Measurements from ENCODE around the gene USP13. TPM values are rescaled to one million over a fixed set of nuclear protein-coding genes. Genes with fewer than 3 reads are reported as not detected.

Gene USP13
- 27.8 TPM for total RNA-seq (2021; ENCODE audit: unreplicated experiment)
- polyA plus RNA-seq (2012; ENCODE audit: insufficient read length): 15.4 TPM
- percentile 82 among the genes with signal in this experiment for Bru-seq, nascent RNA
- BruChase-seq, experiment 1, labeled RNA remaining after a 2-hour chase: percentile 71 among the genes with signal in this experiment
- BruChase-seq, experiment 2, labeled RNA remaining after a 6-hour chase: percentile 74 among the genes with signal in this experiment
- long read RNA-seq, full-length matches to known transcripts: 49 of 87 reads
- long read RNA-seq, partial matches to known transcripts: 7 of 87 reads
- long read RNA-seq, other reads (novel, unspliced or antisense): 31 of 87 reads

GRCh38 chr3:179652447-179653095 lies at the start of gene USP13:
Gene USP13 (plus strand): TSS chr3:179653040. CDS start chr3:179653226, 186 bp downstream.
- H3K36me3 ChIP-seq (ENCODE audit: control insufficient read depth, insufficient read depth, low read length): no peaks in the 10 kb centered on the region; the same call in 1 of the 2 replicates
- BruUV-seq (replicated peaks): no TSS peak
- no peaks in the 10 kb centered on the region for H3K27me3 ChIP-seq (ENCODE audit: control insufficient read depth, insufficient read depth, low read length)
- ChIA-PET CTCF (no interaction called here), POLR2A (interaction anchor here (0.5 kb wide), 1 partner anchor 96 kb away, joined by 5 read pairs; no protein-coding TSS in a partner anchor)
- in situ Hi-C loops (cut with HindIII; ENCODE audit: low pct_unique_long_range_greater_than_20kb, low sequenced_read_pairs): no loop called here
- TF ChIP-seq POLR2AphosphoS5 (IDR thresholded peaks at IDR 0.05; ENCODE audit: low read depth, low read length): no peak; the same call in none of the 2 replicates
- TF ChIP-seq SIN3A (IDR thresholded peaks at IDR 0.05; ENCODE audit: borderline replicate concordance, insufficient read depth, low read depth, low read length): 0 out of 2 replicates have a peak, but pooled peaks have one; percentile 49
- TF ChIP-seq CTCF (IDR thresholded peaks at IDR 0.05): peak; percentile 36
- 0 out of 2 replicates have a peak, but pooled peaks have one; percentile 20 for TF ChIP-seq TCF7L2 (IDR thresholded peaks at IDR 0.05; ENCODE audit: low read depth, low read length)
- TF ChIP-seq REST (IDR thresholded peaks at IDR 0.05; ENCODE audit: insufficient read depth in 1 of 2, low read depth in 2 of 2, low read length in 1 of 2): no peak
- intact Hi-C loops (cut with micrococcal nuclease; ENCODE audit: unreplicated experiment): loop anchor here (1.0 kb wide), 1 partner anchor 29 kb away; no protein-coding TSS in a partner anchor
- DNase-seq (ENCODE audit: low read depth, low spot score): no peak
- ATAC-seq: peak; percentile 92
- peak within 1 kb of the TSS; percentile 89 for H3K27ac ChIP-seq (ENCODE audit: low read length)
- no peaks in the 10 kb centered on the region for H3K9me3 ChIP-seq (ENCODE audit: control insufficient read depth, insufficient read depth, low read depth, low read length)
- H3K4me1 ChIP-seq (ENCODE audit: control insufficient read depth, insufficient read depth, low read length): peaks cover 18% of the 10 kb centered on the region
- peak within 1 kb of the TSS; percentile 77 to 97 for H3K4me3 ChIP-seq (ENCODE audit: low read depth in 2 of 2, low read length in 2 of 2)

GRCh38 chr3:179603321-179603720 lies 49.5 kb upstream of the USP13 start:
- ChIA-PET CTCF (no interaction called here), POLR2A (interaction anchor here (0.6 to 0.7 kb wide), 2 partner anchors 33 to 648 kb away, joined by 3 to 4 read pairs; no protein-coding TSS in a partner anchor)
- H3K27me3 ChIP-seq (ENCODE audit: control insufficient read depth, insufficient read depth, low read length): no peaks in the 10 kb centered on the region
- no TSS peak for BruUV-seq (replicated peaks)
- H3K27ac ChIP-seq (ENCODE audit: low read length): peak overlapping the region; percentile 97; the same call in 1 of the 2 replicates
- H3K9me3 ChIP-seq (ENCODE audit: control insufficient read depth, insufficient read depth, low read depth, low read length): no peaks in the 10 kb centered on the region
- intact Hi-C loops (cut with micrococcal nuclease; ENCODE audit: unreplicated experiment): no loop called here
- TF ChIP-seq REST (IDR thresholded peaks at IDR 0.05; ENCODE audit: insufficient read depth in 1 of 2, low read depth in 2 of 2, low read length in 1 of 2) (no peak), CTCF (IDR thresholded peaks at IDR 0.05) (no peak), SIN3A (IDR thresholded peaks at IDR 0.05; ENCODE audit: borderline replicate concordance, insufficient read depth, low read depth, low read length) (no peak), TCF7L2 (IDR thresholded peaks at IDR 0.05; ENCODE audit: low read depth, low read length) (no peak), POLR2AphosphoS5 (IDR thresholded peaks at IDR 0.05; ENCODE audit: low read depth, low read length) (no peak)
- H3K4me3 ChIP-seq (ENCODE audit: low read depth in 2 of 2, low read length in 2 of 2): peak overlapping the region; percentile 90 to 92
- DNase-seq (ENCODE audit: low read depth, low spot score) (no peak), ATAC-seq (no peak)
- peaks cover 11% of the 10 kb centered on the region for H3K4me1 ChIP-seq (ENCODE audit: control insufficient read depth, insufficient read depth, low read length)
- in situ Hi-C loops (cut with HindIII; ENCODE audit: low pct_unique_long_range_greater_than_20kb, low sequenced_read_pairs): no loop called here
- peaks cover 17% of the 10 kb centered on the region for H3K36me3 ChIP-seq (ENCODE audit: control insufficient read depth, insufficient read depth, low read length)
